Neuronal stem cell (in vitro differentiated cells): ENCODE results near the gene LRP10.

ENCODE experiments used
- DNase-seq: peaks from one replicate; pipeline ENCODE4 v3.0.0-alpha.2; 2013; ENCODE audit warnings: low spot score
- H2AFZ ChIP-seq: one replicate; pipeline ENCODE4 v1.6.1; 2013; ENCODE audit warnings: mild to moderate bottlenecking, low read length, inconsistent platforms
- H2AK5ac ChIP-seq: 2 replicates; pipeline ENCODE4 v1.6.1; 2013; ENCODE audit warnings: low read depth, mild to moderate bottlenecking, inconsistent platforms, low read length, moderate library complexity, mixed read lengths
- H2BK120ac ChIP-seq: 2 replicates; pipeline ENCODE4 v1.6.1; 2013; ENCODE audit warnings: low read depth, mild to moderate bottlenecking, inconsistent platforms, low read length, moderate library complexity, mixed read lengths
- H2BK12ac ChIP-seq: one replicate; pipeline ENCODE4 v1.6.1; 2013; ENCODE audit warnings: low read length, inconsistent platforms
- H2BK15ac ChIP-seq: 2 replicates; pipeline ENCODE4 v1.6.1; 2013; ENCODE audit warnings: mild to moderate bottlenecking, low read length, inconsistent platforms, mixed read lengths
- H2BK5ac ChIP-seq: one replicate; pipeline ENCODE4 v1.6.1; 2013; ENCODE audit warnings: inconsistent platforms, mild to moderate bottlenecking, low read length, moderate library complexity
- H3K14ac ChIP-seq: one replicate; pipeline ENCODE4 v1.6.1; 2013; ENCODE audit warnings: low read length, inconsistent platforms
- H3K18ac ChIP-seq: 2 replicates; pipeline ENCODE4 v1.6.1; 2013; ENCODE audit warnings: low read length, inconsistent platforms
- H3K23ac ChIP-seq: 2 replicates; pipeline ENCODE4 v1.6.1; 2013; ENCODE audit warnings: low read depth, mild to moderate bottlenecking, mixed read lengths, low read length, inconsistent platforms; ENCODE audit not compliant: poor library complexity
- H3K27ac ChIP-seq: replicated peaks from 3 replicates; pipeline ENCODE4 v1.5.1; 2013; ENCODE audit warnings: low read length, inconsistent platforms
- H3K27me3 ChIP-seq, 3 experiments: 2 replicates each; pipeline ENCODE4 v1.6.1; 2013; ENCODE audit warnings: low read length in 3 of 3, mild to moderate bottlenecking in 2 of 3, inconsistent platforms in 1 of 3, low read depth in 1 of 3, mixed read lengths in 1 of 3, moderate library complexity in 1 of 3; ENCODE audit not compliant: control insufficient read depth in 3 of 3, insufficient read depth in 3 of 3
- H3K36me3 ChIP-seq, 2 donors: replicated peaks in 1 of 2; 2 replicates each; pipeline ENCODE4 v1.6.1; 2013; ENCODE audit warnings: low read length in 2 of 2; ENCODE audit not compliant: control insufficient read depth in 2 of 2, insufficient read depth in 2 of 2
- H3K4ac ChIP-seq: 2 replicates; pipeline ENCODE4 v1.6.1; 2013; ENCODE audit warnings: inconsistent platforms, mild to moderate bottlenecking, low read length, moderate library complexity
- H3K4me1 ChIP-seq, 2 donors: 1 replicate in 1 of 2; 2 replicates in 1 of 2; pipeline ENCODE4 v1.6.1; 2013; ENCODE audit warnings: low read length in 2 of 2, low read depth in 1 of 2; ENCODE audit not compliant: control insufficient read depth in 2 of 2, insufficient read depth in 1 of 2
- H3K4me2 ChIP-seq: one replicate; pipeline ENCODE4 v1.6.1; 2013; ENCODE audit warnings: mild to moderate bottlenecking, low read length, inconsistent platforms; ENCODE audit not compliant: insufficient read depth, poor library complexity, severe bottlenecking
- H3K4me3 ChIP-seq, 2 donors: 2 replicates each; pipeline ENCODE4 v1.5.1; 2013; ENCODE audit warnings: low read length in 2 of 2, mild to moderate bottlenecking in 2 of 2, inconsistent platforms in 1 of 2, moderate library complexity in 1 of 2
- H3K79me1 ChIP-seq: one replicate; pipeline ENCODE4 v1.6.1; 2013; ENCODE audit warnings: low read depth, mild to moderate bottlenecking, inconsistent platforms, low read length, moderate library complexity
- H3K9ac ChIP-seq: one replicate; pipeline ENCODE4 v1.6.1; 2013; ENCODE audit warnings: mild to moderate bottlenecking, low read depth, low read length, inconsistent platforms; ENCODE audit not compliant: poor library complexity
- H3K9me3 ChIP-seq, 2 donors: replicated peaks in 1 of 2; 2 replicates each; pipeline versions ENCODE3 to v1.6.1; 2013; ENCODE audit warnings: low read length in 2 of 2, mild to moderate bottlenecking in 2 of 2, inconsistent platforms in 1 of 2, low read depth in 1 of 2, mixed read lengths in 1 of 2, moderate library complexity in 1 of 2; ENCODE audit not compliant: control insufficient read depth in 2 of 2, insufficient read depth in 1 of 2
- H4K8ac ChIP-seq: one replicate; pipeline ENCODE4 v1.6.1; 2013; ENCODE audit warnings: low read depth, mild to moderate bottlenecking, inconsistent platforms, low read length, moderate library complexity
- H4K91ac ChIP-seq: one replicate; pipeline ENCODE4 v1.6.1; 2013; ENCODE audit warnings: low read length, low read depth, mild to moderate bottlenecking, inconsistent platforms; ENCODE audit not compliant: poor library complexity
- WGBS, 2 donors: extraction: QIAGEN DNeasy Blood & Tissue Kit; methylation state at CpG; one replicate each; pipeline ENCODE4 v1.1.7; 2013; ENCODE audit warnings: missing lambda C conversion rate in 2 of 2, mixed read lengths in 1 of 2; ENCODE audit not compliant: insufficient read length in 2 of 2, insufficient replicate concordance in 1 of 2; ENCODE audit errors: extremely low coverage in 2 of 2; 5-methylcytosine and 5-hydroxymethylcytosine counted together

LRP10 gene

DNA sequence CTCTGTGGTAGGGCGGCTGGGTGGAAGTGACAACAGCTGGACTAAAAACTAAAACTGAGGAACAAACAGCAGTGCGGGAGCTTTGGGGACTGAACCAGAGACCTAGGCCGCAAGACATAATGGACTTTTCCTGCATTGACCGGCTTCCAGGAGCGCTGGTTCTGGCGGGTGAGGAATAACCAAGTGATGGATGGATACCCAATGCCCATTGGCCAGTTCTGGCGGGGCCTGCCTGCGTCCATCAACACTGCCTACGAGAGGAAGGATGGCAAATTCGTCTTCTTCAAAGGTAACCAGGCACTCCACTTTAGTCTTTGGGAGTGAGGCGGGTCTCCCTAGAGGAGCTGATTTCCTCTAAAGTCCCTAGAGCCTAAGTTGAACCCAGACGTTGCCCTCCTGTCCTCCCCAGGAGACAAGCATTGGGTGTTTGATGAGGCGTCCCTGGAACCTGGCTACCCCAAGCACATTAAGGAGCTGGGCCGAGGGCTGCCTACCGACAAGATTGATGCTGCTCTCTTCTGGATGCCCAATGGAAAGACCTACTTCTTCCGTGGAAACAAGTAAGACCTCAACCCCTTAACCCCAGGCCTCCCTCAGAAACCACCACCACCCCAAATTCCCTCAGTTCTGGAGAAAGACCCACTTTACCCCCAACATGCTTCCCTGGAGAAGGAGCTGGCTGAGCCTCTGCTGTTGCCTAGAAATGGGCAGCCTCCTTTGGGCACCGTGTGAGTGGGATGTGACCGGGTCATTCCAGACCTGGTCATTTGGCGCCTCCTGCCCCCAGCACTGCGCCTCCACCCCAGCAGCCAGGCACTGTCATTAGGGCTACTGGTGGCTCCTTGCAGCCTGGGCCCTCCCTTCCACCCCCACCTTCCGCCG lies 27.1 kb upstream of the LRP10 start:
- Histone ChIP-seq H3K27me3 (no peaks in the 10 kb centered on the region), H2BK5ac (no peak overlapping the region), H2AFZ (no peak overlapping the region), H3K14ac (no peak overlapping the region), H3K4me3 (no peak overlapping the region), H3K27ac (no peak overlapping the region), H4K8ac (no peak overlapping the region), H3K4me2 (no peak overlapping the region), H3K4me1 (peaks cover 15% of the 10 kb centered on the region in 2 donors), H2BK12ac (no peak overlapping the region), H2BK15ac (no peak overlapping the region), H3K9me3 (no peaks in the 10 kb centered on the region), H3K79me1 (peaks cover 2% of the 10 kb centered on the region), H3K18ac (no peak overlapping the region), H2BK120ac (no peak overlapping the region), H3K36me3 (peaks cover 0 to 4% of the 10 kb centered on the region in 2 donors), H4K91ac (no peak overlapping the region), H2AK5ac (peak overlapping the region; percentile 21), H3K9ac (no peak overlapping the region), H3K4ac (no peak overlapping the region), H3K23ac (no peak overlapping the region)
- DNase-seq, result no peak
- no CpG with 5 or more reads among the region's 22 CpGs for WGBS, 2 donors

DNA sequence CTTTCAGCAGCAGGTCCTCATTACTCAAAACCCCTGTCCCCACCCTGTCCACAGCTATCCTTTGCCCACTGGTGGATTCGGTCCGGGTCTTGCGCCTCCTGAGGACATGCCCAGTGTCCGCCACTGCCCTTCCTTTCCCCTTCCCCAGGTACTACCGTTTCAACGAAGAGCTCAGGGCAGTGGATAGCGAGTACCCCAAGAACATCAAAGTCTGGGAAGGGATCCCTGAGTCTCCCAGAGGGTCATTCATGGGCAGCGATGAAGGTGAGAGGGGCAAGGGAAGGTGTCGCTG lies 26.5 kb upstream of the LRP10 start:
- H2BK5ac ChIP-seq, result no peak overlapping the region
- H2BK12ac ChIP-seq, result no peak overlapping the region
- no peaks in the 10 kb centered on the region for H3K9me3 ChIP-seq
- H3K14ac ChIP-seq, result no peak overlapping the region
- WGBS, 2 donors, result no CpG with 5 or more reads among the region's 9 CpGs
- H3K79me1 ChIP-seq, result peaks cover 2% of the 10 kb centered on the region
- no peak overlapping the region for H3K27ac ChIP-seq
- no peak overlapping the region for H2AK5ac ChIP-seq
- no peak overlapping the region for H2BK120ac ChIP-seq
- no peak overlapping the region for H3K4me2 ChIP-seq
- H3K4me3 ChIP-seq, result no peak overlapping the region
- no peak overlapping the region for H3K23ac ChIP-seq
- DNase-seq, result no peak
- no peak overlapping the region for H2AFZ ChIP-seq
- no peak overlapping the region for H3K18ac ChIP-seq
- no peak overlapping the region for H3K9ac ChIP-seq
- H2BK15ac ChIP-seq, result no peak overlapping the region
- H3K36me3 ChIP-seq, result peaks cover 0 to 4% of the 10 kb centered on the region in 2 donors
- no peak overlapping the region for H4K8ac ChIP-seq
- H3K4ac ChIP-seq, result no peak overlapping the region
- no peaks in the 10 kb centered on the region for H3K27me3 ChIP-seq
- H3K4me1 ChIP-seq, result peaks cover 15% of the 10 kb centered on the region in 2 donors
- H4K91ac ChIP-seq, result no peak overlapping the region

DNA sequence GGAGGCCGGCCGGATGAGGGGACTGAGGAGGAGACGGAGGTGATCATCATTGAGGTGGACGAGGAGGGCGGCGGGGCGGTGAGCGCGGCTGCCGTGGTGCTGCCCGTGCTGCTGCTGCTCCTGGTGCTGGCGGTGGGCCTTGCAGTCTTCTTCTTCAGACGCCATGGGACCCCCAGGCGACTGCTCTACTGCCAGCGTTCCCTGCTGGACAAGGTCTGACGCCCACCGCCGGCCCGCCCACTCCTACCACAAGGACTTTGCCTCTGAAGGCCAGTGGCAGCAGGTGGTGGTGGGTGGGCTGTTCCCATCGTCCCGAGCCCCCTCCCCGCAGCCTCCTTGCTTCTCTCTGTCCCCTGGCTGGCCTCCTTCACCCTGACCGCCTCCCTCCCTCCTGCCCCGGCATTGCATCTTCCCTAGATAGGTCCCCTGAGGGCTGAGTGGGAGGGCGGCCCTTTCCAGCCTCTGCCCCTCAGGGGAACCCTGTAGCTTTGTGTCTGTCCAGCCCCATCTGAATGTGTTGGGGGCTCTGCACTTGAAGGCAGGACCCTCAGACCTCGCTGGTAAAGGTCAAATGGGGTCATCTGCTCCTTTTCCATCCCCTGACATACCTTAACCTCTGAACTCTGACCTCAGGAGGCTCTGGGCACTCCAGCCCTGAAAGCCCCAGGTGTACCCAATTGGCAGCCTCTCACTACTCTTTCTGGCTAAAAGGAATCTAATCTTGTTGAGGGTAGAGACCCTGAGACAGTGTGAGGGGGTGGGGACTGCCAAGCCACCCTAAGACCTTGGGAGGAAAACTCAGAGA lies 25.5 kb upstream of the LRP10 start:
- Histone ChIP-seq H4K8ac (no peak overlapping the region), H4K91ac (no peak overlapping the region), H3K27ac (no peak overlapping the region), H3K9ac (no peak overlapping the region), H2BK15ac (no peak overlapping the region), H3K4me3 (no peak overlapping the region), H2BK12ac (no peak overlapping the region), H3K9me3 (no peaks in the 10 kb centered on the region), H2AFZ (no peak overlapping the region), H3K27me3 (no peaks in the 10 kb centered on the region), H3K23ac (no peak overlapping the region), H2BK120ac (no peak overlapping the region), H3K4ac (peak overlapping the region; percentile 79), H2AK5ac (peak overlapping the region; percentile 30), H3K14ac (no peak overlapping the region), H3K79me1 (peaks cover 2% of the 10 kb centered on the region), H3K4me1 (peaks cover 15% of the 10 kb centered on the region in 2 donors), H3K4me2 (no peak overlapping the region), H2BK5ac (no peak overlapping the region), H3K18ac (no peak overlapping the region), H3K36me3 (peaks cover 0 to 4% of the 10 kb centered on the region in 2 donors)
- no CpG with 5 or more reads among the region's 26 CpGs for WGBS, 2 donors
- DNase-seq, result no peak

DNA sequence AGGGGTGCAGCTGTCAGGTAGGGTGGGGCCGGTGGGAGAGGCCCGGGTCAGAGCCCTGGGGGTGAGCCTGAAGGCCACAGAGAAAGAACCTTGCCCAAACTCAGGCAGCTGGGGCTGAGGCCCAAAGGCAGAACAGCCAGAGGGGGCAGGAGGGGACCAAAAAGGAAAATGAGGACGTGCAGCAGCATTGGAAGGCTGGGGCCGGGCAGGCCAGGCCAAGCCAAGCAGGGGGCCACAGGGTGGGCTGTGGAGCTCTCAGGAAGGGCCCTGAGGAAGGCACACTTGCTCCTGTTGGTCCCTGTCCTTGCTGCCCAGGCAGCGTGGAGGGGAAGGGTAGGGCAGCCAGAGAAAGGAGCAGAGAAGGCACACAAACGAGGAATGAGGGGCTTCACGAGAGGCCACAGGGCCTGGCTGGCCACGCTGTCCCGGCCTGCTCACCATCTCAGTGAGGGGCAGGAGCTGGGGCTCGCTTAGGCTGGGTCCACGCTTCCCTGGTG lies 24.7 kb upstream of the LRP10 start:
- DNase-seq, result no peak
- H3K4me3 ChIP-seq, result no peak overlapping the region
- peak overlapping the region; percentile 86 for H2BK12ac ChIP-seq
- no peak overlapping the region for H3K14ac ChIP-seq
- H2BK5ac ChIP-seq, result peak overlapping the region; percentile 88
- WGBS, 2 donors, result no CpG with 5 or more reads among the region's 11 CpGs
- peaks cover 15% of the 10 kb centered on the region in 2 donors for H3K4me1 ChIP-seq
- H3K4me2 ChIP-seq, result no peak overlapping the region
- H3K9me3 ChIP-seq, result no peaks in the 10 kb centered on the region
- H3K27ac ChIP-seq, result no peak overlapping the region
- peaks cover 0 to 4% of the 10 kb centered on the region in 2 donors for H3K36me3 ChIP-seq
- H3K79me1 ChIP-seq, result peaks cover 2% of the 10 kb centered on the region
- H3K9ac ChIP-seq, result peak overlapping the region; percentile 53
- no peak overlapping the region for H4K91ac ChIP-seq
- peak overlapping the region; percentile 13 for H3K18ac ChIP-seq
- peak overlapping the region; percentile 68 for H2AK5ac ChIP-seq
- H2BK15ac ChIP-seq, result peak overlapping the region; percentile 38
- peak overlapping the region; percentile 72 for H4K8ac ChIP-seq
- H3K23ac ChIP-seq, result peak overlapping the region; percentile 25
- H3K4ac ChIP-seq, result no peak overlapping the region
- peak overlapping the region; percentile 36 for H2BK120ac ChIP-seq
- H3K27me3 ChIP-seq, result no peaks in the 10 kb centered on the region
- H2AFZ ChIP-seq, result no peak overlapping the region
